HTR-8/SVneo (cell line): ENCODE results near the gene HCN1.

Source experiments
- DNase-seq: peaks from one replicate; pipeline ENCODE4 v3.0.0; 2011; ENCODE audit warnings: low spot score, mixed read lengths; ENCODE audit not compliant: insufficient read length
- FAIRE-seq: peaks from 2 replicates; lab custom pipeline; 2011; peaks lifted over from hg19 to GRCh38; lab: Jason Lieb, UNC

Gene HCN1

GRCh38 chr5:45696206-45696836, at the start of gene HCN1:
HCN1 (minus strand) TSS chr5:45696380.
- FAIRE-seq, result peak; percentile 70
- peak; percentile 30 for DNase-seq

GRCh38 chr5:45741110-45741509, 44.9 kb upstream of the HCN1 start:
- FAIRE-seq, result no peak
- no peak for DNase-seq

- no peak for DNase-seq
- FAIRE-seq, result no peak
These were observed 41.0 kb upstream of the HCN1 start for GRCh38 chr5:45737153-45737552.

GRCh38 chr5:45725537-45725936, 29.4 kb upstream of the HCN1 start:
- no peak for DNase-seq
- FAIRE-seq, result no peak

- no peak for DNase-seq
- no peak for FAIRE-seq
These were observed 1.0 kb upstream of the HCN1 start for GRCh38 chr5:45697201-45697600.

- FAIRE-seq (no peak), DNase-seq (no peak)
These were observed 400 bp downstream of the HCN1 start for GRCh38 chr5:45695804-45696156.

- DNase-seq (no peak), FAIRE-seq (no peak)
These were observed 993 bp downstream of the HCN1 start for GRCh38 chr5:45694971-45695803.

- no peak for FAIRE-seq
- DNase-seq, result no peak
These were observed 1.8 kb downstream of the HCN1 start for GRCh38 chr5:45694255-45694814.

- DNase-seq, result no peak
- no peak for FAIRE-seq
These were observed 3.7 kb downstream of the HCN1 start for GRCh38 chr5:45692481-45692880.

- DNase-seq, result no peak
- FAIRE-seq, result no peak
These were observed 4.5 kb downstream of the HCN1 start for GRCh38 chr5:45691656-45692055.

- DNase-seq (no peak), FAIRE-seq (no peak)
These were observed 8.5 kb downstream of the HCN1 start for GRCh38 chr5:45687701-45688100.

- DNase-seq (no peak), FAIRE-seq (no peak)
These were observed 9.6 kb downstream of the HCN1 start for GRCh38 chr5:45686620-45687019.

GRCh38 chr5:45684118-45684517, 12.1 kb downstream of the HCN1 start:
- DNase-seq (no peak), FAIRE-seq (no peak)

GRCh38 chr5:45680950-45681349, 15.2 kb downstream of the HCN1 start:
- DNase-seq (no peak), FAIRE-seq (no peak)

GRCh38 chr5:45677524-45677923, 18.7 kb downstream of the HCN1 start:
- DNase-seq (no peak), FAIRE-seq (no peak)

GRCh38 chr5:45672271-45672670, 23.9 kb downstream of the HCN1 start:
- DNase-seq (no peak), FAIRE-seq (no peak)

GRCh38 chr5:45648744-45649143, 47.4 kb downstream of the HCN1 start:
- no peak for DNase-seq
- no peak for FAIRE-seq

GRCh38 chr5:45643056-45643455, 53.1 kb downstream of the HCN1 start:
- FAIRE-seq (no peak), DNase-seq (no peak)

- FAIRE-seq (no peak), DNase-seq (no peak)
These were observed 53.8 kb downstream of the HCN1 start for GRCh38 chr5:45642370-45642769.

- no peak for FAIRE-seq
These were observed 57.1 kb downstream of the HCN1 start for GRCh38 chr5:45639040-45639439.

GRCh38 chr5:45627076-45627656, 69.0 kb downstream of the HCN1 start:
- DNase-seq (no peak), FAIRE-seq (no peak)

More at GRCh38 chr5:45639040-45639439, 57.1 kb downstream of the HCN1 start:
- peak; percentile 10 for DNase-seq
